ENCODE results near the gene SP140. TPM values are rescaled to one million over a fixed set of nuclear protein-coding genes. Genes with fewer than 3 reads are reported as not detected.

The SP140 gene
- total RNA-seq, result 10 to 100 TPM; 95.1 to 98.8 TPM

DNA sequence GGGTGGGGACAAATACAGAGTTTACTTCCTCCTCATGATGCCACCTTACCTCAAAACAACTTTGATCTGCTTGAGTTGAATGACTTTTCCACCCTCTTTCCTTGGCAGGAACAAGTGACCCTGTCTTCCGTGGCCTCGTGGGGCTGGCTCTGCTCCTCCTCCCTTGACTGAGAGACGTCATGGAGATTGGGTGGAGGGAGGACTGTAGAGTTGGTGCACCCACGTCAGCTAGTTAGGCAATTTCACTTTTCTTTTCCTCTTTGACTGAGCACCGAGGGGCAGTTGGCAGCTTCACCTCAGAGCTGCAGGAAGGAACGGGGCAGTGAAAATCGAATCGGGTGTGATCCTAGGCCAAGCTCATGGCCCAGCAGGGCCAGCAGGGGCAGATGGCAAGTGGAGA is at the start of gene SP140:
Gene SP140, plus strand, starts transcription at position 251 of the 400 bp plus-strand sequence. Its CDS starts 109 bp downstream, at position 360.
- Mint-ChIP-seq H3K4me3 (peak within 1 kb of the TSS; percentile 81), H3K27me3 (ENCODE audit: low read depth) (no peaks in the 10 kb centered on the region), H3K4me1 (ENCODE audit: low read depth) (peaks cover 62% of the 10 kb centered on the region), H3K27ac (peak within 1 kb of the TSS; percentile 97), H3K9me3 (peaks cover 6% of the 10 kb centered on the region), H3K36me3 (ENCODE audit: low read depth) (peaks cover 21% of the 10 kb centered on the region)
- peak; percentile 87 for DNase-seq
- intact Hi-C loops (cut with micrococcal nuclease), result loop anchor here (1.0 to 10.0 kb wide), 6 partner anchors 102 to 569 kb away; partner anchors contain the start of genes CAB39, SP100 and SP140L
- CTCF ChIA-PET, result interaction anchor here (1.0 kb wide), 1 partner anchor 93 kb away, joined by 3 read pairs; no protein-coding TSS in a partner anchor

DNA sequence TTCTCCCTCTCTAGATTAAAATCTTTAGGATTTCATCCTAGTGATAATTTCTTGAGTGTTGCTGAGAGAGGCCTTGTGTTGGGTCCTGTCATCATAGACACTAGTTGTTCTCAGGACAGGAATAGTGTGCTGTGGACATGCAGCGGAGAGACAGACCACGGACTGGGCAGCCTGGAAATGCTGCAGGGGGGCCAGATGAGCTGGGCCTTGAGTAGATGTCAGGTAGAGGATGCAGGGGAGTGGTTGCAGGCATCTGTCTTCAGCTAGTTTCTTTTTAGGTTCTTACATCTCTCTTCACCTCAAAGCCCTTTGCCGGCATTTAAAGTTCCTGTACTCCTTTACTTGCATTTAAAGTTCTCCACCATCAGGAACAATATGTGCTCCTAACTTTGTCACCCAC is 48.5 kb upstream of the SP140 start:
- DNase-seq, result no peak
- H3K27ac Mint-ChIP-seq, result no peak overlapping the region
- CTCF ChIA-PET, result interaction anchor here (1.5 kb wide), 1 partner anchor 17 kb away, joined by 4 read pairs; no protein-coding TSS in a partner anchor

GRCh38 chr2:230178546-230179485 is 46.7 kb upstream of the SP140 start:
- H3K4me3 Mint-ChIP-seq, result no peak overlapping the region
- H3K36me3 Mint-ChIP-seq (ENCODE audit: low read depth), result peaks cover 55% of the 10 kb centered on the region
- CTCF ChIA-PET, result interaction anchor here (1.7 to 1.8 kb wide), 2 partner anchors 17 to 19 kb away, joined by 6 read pairs; no protein-coding TSS in a partner anchor
- H3K27ac Mint-ChIP-seq, result no peak overlapping the region
- H3K27me3 Mint-ChIP-seq (ENCODE audit: low read depth), result no peaks in the 10 kb centered on the region
- no peaks in the 10 kb centered on the region for H3K9me3 Mint-ChIP-seq
- no peaks in the 10 kb centered on the region for H3K4me1 Mint-ChIP-seq (ENCODE audit: low read depth)
- no peak for DNase-seq
- intact Hi-C loops (cut with micrococcal nuclease), result no loop called here

More for the DNA sequence above, 48.5 kb upstream of the SP140 start:
- Mint-ChIP-seq H3K9me3 (no peaks in the 10 kb centered on the region), H3K27me3 (ENCODE audit: low read depth) (no peaks in the 10 kb centered on the region), H3K4me3 (no peak overlapping the region), H3K4me1 (ENCODE audit: low read depth) (no peaks in the 10 kb centered on the region), H3K36me3 (ENCODE audit: low read depth) (peaks cover 49% of the 10 kb centered on the region)
- intact Hi-C loops (cut with micrococcal nuclease), result no loop called here

GRCh38 chr2:230179907-230180306 is 45.6 kb upstream of the SP140 start:
- CTCF ChIA-PET, result interaction anchor here (1.7 to 1.8 kb wide), 2 partner anchors 18 to 20 kb away, joined by 6 read pairs; no protein-coding TSS in a partner anchor

GRCh38 chr2:230181195-230181594 is 44.3 kb upstream of the SP140 start:
- intact Hi-C loops (cut with micrococcal nuclease), result no loop called here
- DNase-seq, result no peak
- Mint-ChIP-seq H3K36me3 (ENCODE audit: low read depth) (peaks cover 61% of the 10 kb centered on the region), H3K4me3 (no peak overlapping the region), H3K27me3 (ENCODE audit: low read depth) (no peaks in the 10 kb centered on the region), H3K4me1 (ENCODE audit: low read depth) (no peaks in the 10 kb centered on the region), H3K27ac (no peak overlapping the region), H3K9me3 (no peaks in the 10 kb centered on the region)
- CTCF ChIA-PET, result no interaction called here

More at GRCh38 chr2:230179907-230180306, 45.6 kb upstream of the SP140 start:
- Mint-ChIP-seq H3K27ac (no peak overlapping the region), H3K9me3 (no peaks in the 10 kb centered on the region), H3K4me1 (ENCODE audit: low read depth) (no peaks in the 10 kb centered on the region), H3K4me3 (no peak overlapping the region), H3K27me3 (ENCODE audit: low read depth) (no peaks in the 10 kb centered on the region), H3K36me3 (ENCODE audit: low read depth) (peaks cover 58% of the 10 kb centered on the region)
- no peak for DNase-seq
- intact Hi-C loops (cut with micrococcal nuclease), result no loop called here

GRCh38 chr2:230184727-230185578 is 40.6 kb upstream of the SP140 start:
- CTCF ChIA-PET, result interaction anchor here (0.7 kb wide), 1 partner anchor 43 kb away, joined by 3 read pairs; no protein-coding TSS in a partner anchor
- Mint-ChIP-seq H3K27ac (no peak overlapping the region), H3K27me3 (ENCODE audit: low read depth) (no peaks in the 10 kb centered on the region), H3K4me3 (no peak overlapping the region), H3K9me3 (peaks cover 2% of the 10 kb centered on the region), H3K36me3 (ENCODE audit: low read depth) (peaks cover 64% of the 10 kb centered on the region), H3K4me1 (ENCODE audit: low read depth) (no peaks in the 10 kb centered on the region)
- no peak for DNase-seq
- intact Hi-C loops (cut with micrococcal nuclease), result no loop called here

GRCh38 chr2:230202430-230203109 is 23.0 kb upstream of the SP140 start:
- Mint-ChIP-seq H3K36me3 (ENCODE audit: low read depth) (peaks cover 71% of the 10 kb centered on the region), H3K27me3 (ENCODE audit: low read depth) (no peaks in the 10 kb centered on the region)
- intact Hi-C loops (cut with micrococcal nuclease), result no loop called here

GRCh38 chr2:230203110-230203676 is 22.3 kb upstream of the SP140 start:
- Mint-ChIP-seq H3K4me3 (no peak overlapping the region), H3K9me3 (no peaks in the 10 kb centered on the region), H3K36me3 (ENCODE audit: low read depth) (peaks cover 66% of the 10 kb centered on the region), H3K4me1 (ENCODE audit: low read depth) (peaks cover 23% of the 10 kb centered on the region), H3K27me3 (ENCODE audit: low read depth) (no peaks in the 10 kb centered on the region), H3K27ac (no peak overlapping the region)
- CTCF ChIA-PET, result interaction anchor here (0.9 to 1.2 kb wide), 2 partner anchors 62 to 206 kb away, joined by 3 read pairs; no protein-coding TSS in a partner anchor
- no peak for DNase-seq
- intact Hi-C loops (cut with micrococcal nuclease), result no loop called here

More at GRCh38 chr2:230202430-230203109, 23.0 kb upstream of the SP140 start:
- H3K4me3 Mint-ChIP-seq, result no peak overlapping the region
- CTCF ChIA-PET, result interaction anchor here (0.9 to 1.2 kb wide), 2 partner anchors 63 to 207 kb away, joined by 3 read pairs; no protein-coding TSS in a partner anchor
- peaks cover 23% of the 10 kb centered on the region for H3K4me1 Mint-ChIP-seq (ENCODE audit: low read depth)
- H3K27ac Mint-ChIP-seq, result peak overlapping the region; percentile 67
- H3K9me3 Mint-ChIP-seq, result no peaks in the 10 kb centered on the region
- peak; percentile 24 for DNase-seq

GRCh38 chr2:230205034-230205433 is 20.5 kb upstream of the SP140 start:
- H3K4me1 Mint-ChIP-seq (ENCODE audit: low read depth), result peaks cover 23% of the 10 kb centered on the region
- intact Hi-C loops (cut with micrococcal nuclease), result no loop called here
- no peak overlapping the region for H3K4me3 Mint-ChIP-seq
- H3K36me3 Mint-ChIP-seq (ENCODE audit: low read depth), result peaks cover 49% of the 10 kb centered on the region
- H3K9me3 Mint-ChIP-seq, result no peaks in the 10 kb centered on the region
- CTCF ChIA-PET, result no interaction called here
- H3K27me3 Mint-ChIP-seq (ENCODE audit: low read depth), result no peaks in the 10 kb centered on the region
- no peak for DNase-seq
- H3K27ac Mint-ChIP-seq, result peak overlapping the region; percentile 48

DNA sequence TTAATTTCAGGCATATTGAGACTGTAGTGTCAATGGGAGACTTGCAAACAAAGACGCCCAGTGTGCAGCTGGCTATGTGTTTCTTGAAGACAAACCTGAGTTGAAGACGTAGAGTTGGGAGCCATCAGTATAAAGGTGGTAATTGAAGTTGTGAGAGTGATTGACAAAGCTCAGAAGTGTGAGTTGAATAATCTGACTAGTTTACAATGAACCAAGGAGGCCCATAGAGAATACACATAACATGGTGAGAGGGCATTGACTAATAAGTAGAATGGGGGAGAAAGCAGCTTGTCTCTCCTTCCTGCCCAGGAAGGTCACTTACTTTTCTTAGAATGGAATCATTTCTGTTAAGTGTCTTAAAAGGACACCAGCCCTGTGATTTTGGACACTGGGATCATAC is 19.8 kb upstream of the SP140 start:
- Mint-ChIP-seq H3K4me3 (no peak overlapping the region), H3K27me3 (ENCODE audit: low read depth) (no peaks in the 10 kb centered on the region), H3K9me3 (no peaks in the 10 kb centered on the region), H3K27ac (peak overlapping the region; percentile 48), H3K4me1 (ENCODE audit: low read depth) (peaks cover 23% of the 10 kb centered on the region), H3K36me3 (ENCODE audit: low read depth) (peaks cover 42% of the 10 kb centered on the region)
- intact Hi-C loops (cut with micrococcal nuclease), result no loop called here
- DNase-seq, result no peak
- CTCF ChIA-PET, result interaction anchor here (1.1 kb wide), 1 partner anchor 16 kb away, joined by 3 read pairs; no protein-coding TSS in a partner anchor

GRCh38 chr2:230208576-230208975 is 17.0 kb upstream of the SP140 start:
- peaks cover 11% of the 10 kb centered on the region for H3K4me1 Mint-ChIP-seq (ENCODE audit: low read depth)
- H3K9me3 Mint-ChIP-seq, result no peaks in the 10 kb centered on the region
- CTCF ChIA-PET, result no interaction called here
- no peaks in the 10 kb centered on the region for H3K27me3 Mint-ChIP-seq (ENCODE audit: low read depth)
- peaks cover 43% of the 10 kb centered on the region for H3K36me3 Mint-ChIP-seq (ENCODE audit: low read depth)
- intact Hi-C loops (cut with micrococcal nuclease), result no loop called here
- no peak overlapping the region for H3K27ac Mint-ChIP-seq
- no peak for DNase-seq
- no peak overlapping the region for H3K4me3 Mint-ChIP-seq
